OCI-LY7 (cell line): ENCODE data around the gene ABHD15.

Experiments
- EZH2phosphoT487 ChIP-seq: fragments of 200-600 bp; sonication (generic); IDR thresholded peaks from 2 replicates; pipeline ENCODE4 v1.6.1; 2018; ENCODE audit warnings: low read depth, borderline replicate concordance, mild to moderate bottlenecking, mixed run types, antibody characterized with exemption, low read length, moderate library complexity, mixed read lengths
- TF ChIP-seq, protein P1 (sequence below): fragments of 200-600 bp; sonication (generic); conservative IDR thresholded peaks from 2 replicates; pipeline ENCODE4 v1.5.1; 2014; ENCODE audit warnings: mild to moderate bottlenecking, antibody characterized with exemption, low read length, moderate library complexity, mixed read lengths

DNA sequence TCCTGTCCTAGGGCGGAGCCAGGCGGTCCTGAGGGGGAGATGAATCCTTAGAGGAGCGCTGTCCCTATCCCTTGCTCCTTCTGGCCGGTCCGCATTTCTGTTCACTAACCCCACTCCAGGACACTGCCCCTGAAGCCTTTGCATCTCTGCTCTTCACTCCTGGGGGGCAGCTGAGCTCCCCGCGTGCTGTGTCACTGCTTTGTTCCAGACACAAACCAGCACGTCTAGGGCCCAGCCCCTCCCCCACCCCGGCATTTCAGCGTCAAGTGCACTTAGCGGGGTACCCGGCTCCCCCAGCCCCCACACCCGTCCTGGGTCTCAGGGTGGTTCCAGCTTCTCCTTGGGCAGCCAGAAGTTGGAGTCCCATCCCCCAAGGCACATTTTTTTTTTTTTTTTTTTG is 47.0 kb upstream of the ABHD15 start:
- no peak for TF ChIP-seq EZH2phosphoT487
- TF ChIP-seq, protein P1, sequence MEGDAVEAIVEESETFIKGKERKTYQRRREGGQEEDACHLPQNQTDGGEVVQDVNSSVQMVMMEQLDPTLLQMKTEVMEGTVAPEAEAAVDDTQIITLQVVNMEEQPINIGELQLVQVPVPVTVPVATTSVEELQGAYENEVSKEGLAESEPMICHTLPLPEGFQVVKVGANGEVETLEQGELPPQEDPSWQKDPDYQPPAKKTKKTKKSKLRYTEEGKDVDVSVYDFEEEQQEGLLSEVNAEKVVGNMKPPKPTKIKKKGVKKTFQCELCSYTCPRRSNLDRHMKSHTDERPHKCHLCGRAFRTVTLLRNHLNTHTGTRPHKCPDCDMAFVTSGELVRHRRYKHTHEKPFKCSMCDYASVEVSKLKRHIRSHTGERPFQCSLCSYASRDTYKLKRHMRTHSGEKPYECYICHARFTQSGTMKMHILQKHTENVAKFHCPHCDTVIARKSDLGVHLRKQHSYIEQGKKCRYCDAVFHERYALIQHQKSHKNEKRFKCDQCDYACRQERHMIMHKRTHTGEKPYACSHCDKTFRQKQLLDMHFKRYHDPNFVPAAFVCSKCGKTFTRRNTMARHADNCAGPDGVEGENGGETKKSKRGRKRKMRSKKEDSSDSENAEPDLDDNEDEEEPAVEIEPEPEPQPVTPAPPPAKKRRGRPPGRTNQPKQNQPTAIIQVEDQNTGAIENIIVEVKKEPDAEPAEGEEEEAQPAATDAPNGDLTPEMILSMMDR = no peak
